PC-3 (cell line): ENCODE results near the gene SLC8A3. TPM values are rescaled to one million over a fixed set of nuclear protein-coding genes. Genes with fewer than 3 reads are reported as not detected.

Experiments used
- ATAC-seq: fragments of 200-7000 bp; cut with Tn5 transposase; 2 replicates; pipeline ENCODE4 v1.9.1; 2020; ENCODE audit warnings: mild to moderate bottlenecking, moderate library complexity
- BruUV-seq: library from RNA; stranded (reverse); fragments of 400-500 nt; replicated peaks from 2 replicates; lab custom pipeline; 2021; lab: Mats Ljungman, UMichigan
- CTCF ChIA-PET: fragments of 300-600 bp; sonication (Branson Sonifier 250); formaldehyde crosslinking; loops from one replicate; lab custom pipeline; 2022; ENCODE audit warnings: antibody characterized with exemption; lab: Charles Lee
- POLR2A ChIA-PET: fragments of 300-600 bp; sonication (Branson Sonifier 250); formaldehyde crosslinking; loops from one replicate; lab custom pipeline; 2022; ENCODE audit warnings: antibody characterized with exemption; ENCODE audit not compliant: unreplicated experiment; lab: Charles Lee
- DNase-seq: peaks from one replicate; pipeline ENCODE4 v3.0.0-alpha.2; 2015
- H2AFZ ChIP-seq: fragments of 300-600 bp; sonication (generic); 2 replicates; pipeline ENCODE4 v1.6.0; 2016; ENCODE audit warnings: antibody characterized with exemption, low read length
- H3F3A ChIP-seq: fragments of 300-600 bp; sonication (generic); one replicate; pipeline ENCODE4 v1.6.0; 2017; ENCODE audit warnings: antibody characterized with exemption, low read length, control low read depth, mild to moderate bottlenecking; ENCODE audit not compliant: unreplicated experiment
- H3K27ac ChIP-seq: fragments of 300-600 bp; sonication (generic); 2 replicates; pipeline ENCODE4 v1.5.1; 2016; ENCODE audit warnings: mild to moderate bottlenecking, low read length
- H3K27me3 ChIP-seq: fragments of 300-600 bp; sonication (generic); 2 replicates; pipeline ENCODE4 v1.6.1; 2016; ENCODE audit warnings: low read length, mixed read lengths
- H3K36me3 ChIP-seq: fragments of 300-600 bp; sonication (generic); 2 replicates; pipeline ENCODE4 v1.6.1; 2016; ENCODE audit warnings: low read depth, mixed run types, low read length, mixed read lengths
- H3K4me1 ChIP-seq: fragments of 300-600 bp; sonication (generic); 2 replicates; pipeline ENCODE4 v1.5.1; 2016; ENCODE audit warnings: low read length; ENCODE audit not compliant: insufficient read depth
- H3K4me2 ChIP-seq: fragments of 300-600 bp; sonication (generic); 2 replicates; pipeline ENCODE4 v1.6.0; 2016; ENCODE audit warnings: low read length
- H3K4me3 ChIP-seq: fragments of 300-600 bp; sonication (generic); 2 replicates; pipeline ENCODE4 v1.5.1; 2016; ENCODE audit warnings: mild to moderate bottlenecking, low read length, mixed read lengths
- H3K79me2 ChIP-seq: fragments of 300-600 bp; sonication (generic); 2 replicates; pipeline ENCODE4 v1.6.1; 2017; ENCODE audit warnings: low read length, mixed read lengths
- H3K9ac ChIP-seq: fragments of 300-600 bp; sonication (generic); 2 replicates; pipeline ENCODE4 v1.6.0; 2016; ENCODE audit warnings: mild to moderate bottlenecking, low read length
- H3K9me2 ChIP-seq: fragments of 300-600 bp; sonication (generic); replicated peaks from 2 replicates; pipeline ENCODE4 v1.6.1; 2016; ENCODE audit warnings: mixed run types, low read length, mixed read lengths
- H3K9me3 ChIP-seq: fragments of 300-600 bp; sonication (generic); 2 replicates; pipeline ENCODE4 v1.6.1; 2016; ENCODE audit warnings: low read length, mixed read lengths
- H4K20me1 ChIP-seq: fragments of 300-600 bp; sonication (generic); 2 replicates; pipeline ENCODE4 v1.6.1; 2016; ENCODE audit warnings: low read length, mixed read lengths
- CTCF ChIP-seq: fragments of 300-600 bp; sonication (generic); conservative IDR thresholded peaks from 2 replicates; pipeline ENCODE4 v1.5.1; 2017; ENCODE audit warnings: antibody characterized with exemption, low read depth, mild to moderate bottlenecking, low read length
- EZH2 ChIP-seq: fragments of 300-600 bp; sonication (generic); IDR thresholded peaks from one replicate; pipeline ENCODE4 v1.6.1; 2017; ENCODE audit warnings: antibody characterized with exemption, mild to moderate bottlenecking, low read length; ENCODE audit not compliant: unreplicated experiment
- EZH2phosphoT487 ChIP-seq: fragments of 300-600 bp; sonication (generic); IDR thresholded peaks from 2 replicates; pipeline ENCODE4 v1.6.1; 2018; ENCODE audit warnings: mild to moderate bottlenecking, antibody characterized with exemption, low read length, borderline replicate concordance
- intact Hi-C: fragments of 100-400 bp; cut with micrococcal nuclease; formaldehyde crosslinking; loops from 2 replicates; pipeline ENCODE4 v1.9.0; 2023
- total RNA-seq: library from RNA; depleted of rRNA; stranded (reverse); fragments of >200 nt; gene quantifications from 2 replicates; pipeline ENCODE4 v1.2.3, GENCODE V29; 2014

Gene SLC8A3
- total RNA-seq, 1 experiment from 2014 or later = not detected

GRCh38 chr14:70006699-70007098 lies 182.1 kb downstream of the SLC8A3 start:
- no peak for DNase-seq
- no peak overlapping the region for H3K4me2 ChIP-seq
- ChIA-PET CTCF (no interaction called here), POLR2A (no interaction called here)
- H3K4me3 ChIP-seq = no peak overlapping the region
- ATAC-seq = no peak
- TF ChIP-seq CTCF = no peak
- TF ChIP-seq EZH2phosphoT487 = no peak
- no peak for TF ChIP-seq EZH2
- H3K36me3 ChIP-seq = no peaks in the 10 kb centered on the region
- H3F3A ChIP-seq = no peaks in the 10 kb centered on the region
- no peaks in the 10 kb centered on the region for H3K9me3 ChIP-seq
- intact Hi-C loops = no loop called here
- H3K4me1 ChIP-seq = no peaks in the 10 kb centered on the region
- BruUV-seq = no TSS peak
- H3K27ac ChIP-seq = no peak overlapping the region
- H2AFZ ChIP-seq = no peak overlapping the region
- no peaks in the 10 kb centered on the region for H4K20me1 ChIP-seq
- H3K9ac ChIP-seq = no peak overlapping the region
- no peaks in the 10 kb centered on the region for H3K79me2 ChIP-seq
- H3K27me3 ChIP-seq = peaks cover 74% of the 10 kb centered on the region
- H3K9me2 ChIP-seq = no peaks in the 10 kb centered on the region

GRCh38 chr14:70005281-70005805 lies 183.4 kb downstream of the SLC8A3 start:
- CTCF ChIA-PET = no interaction called here
- no TSS peak for BruUV-seq
- Histone ChIP-seq H3K4me1 (no peaks in the 10 kb centered on the region), H3K4me2 (no peak overlapping the region), H3K36me3 (no peaks in the 10 kb centered on the region), H3K9me3 (no peaks in the 10 kb centered on the region), H3K27me3 (peaks cover 75% of the 10 kb centered on the region), H3K79me2 (no peaks in the 10 kb centered on the region), H3K27ac (no peak overlapping the region), H4K20me1 (no peaks in the 10 kb centered on the region), H3F3A (no peaks in the 10 kb centered on the region), H3K9me2 (no peaks in the 10 kb centered on the region), H3K9ac (no peak overlapping the region), H2AFZ (no peak overlapping the region), H3K4me3 (no peak overlapping the region)
- no peak for DNase-seq
- POLR2A ChIA-PET = no interaction called here
- intact Hi-C loops = no loop called here
- TF ChIP-seq CTCF (no peak), EZH2phosphoT487 (no peak), EZH2 (no peak)
- no peak for ATAC-seq

GRCh38 chr14:70004791-70005190 lies 184.0 kb downstream of the SLC8A3 start:
- H3K4me2 ChIP-seq = no peak overlapping the region
- no peak for TF ChIP-seq EZH2
- no peak for TF ChIP-seq EZH2phosphoT487
- TF ChIP-seq CTCF = no peak
- H3K9ac ChIP-seq = no peak overlapping the region
- peaks cover 75% of the 10 kb centered on the region for H3K27me3 ChIP-seq
- no TSS peak for BruUV-seq
- H3K4me3 ChIP-seq = no peak overlapping the region
- ATAC-seq (no peak), DNase-seq (no peak)
- no peaks in the 10 kb centered on the region for H3K36me3 ChIP-seq
- H3K27ac ChIP-seq = no peak overlapping the region
- ChIA-PET CTCF (no interaction called here), POLR2A (no interaction called here)
- H3K9me3 ChIP-seq = no peaks in the 10 kb centered on the region
- no peaks in the 10 kb centered on the region for H3K9me2 ChIP-seq
- intact Hi-C loops = no loop called here
- H4K20me1 ChIP-seq = no peaks in the 10 kb centered on the region
- H2AFZ ChIP-seq = no peak overlapping the region
- H3F3A ChIP-seq = no peaks in the 10 kb centered on the region
- no peaks in the 10 kb centered on the region for H3K79me2 ChIP-seq
- peaks cover 3% of the 10 kb centered on the region; the same call in 1 of the 2 replicates for H3K4me1 ChIP-seq
